ENCODE results near the gene AP3S2.

The AP3S2 gene

DNA sequence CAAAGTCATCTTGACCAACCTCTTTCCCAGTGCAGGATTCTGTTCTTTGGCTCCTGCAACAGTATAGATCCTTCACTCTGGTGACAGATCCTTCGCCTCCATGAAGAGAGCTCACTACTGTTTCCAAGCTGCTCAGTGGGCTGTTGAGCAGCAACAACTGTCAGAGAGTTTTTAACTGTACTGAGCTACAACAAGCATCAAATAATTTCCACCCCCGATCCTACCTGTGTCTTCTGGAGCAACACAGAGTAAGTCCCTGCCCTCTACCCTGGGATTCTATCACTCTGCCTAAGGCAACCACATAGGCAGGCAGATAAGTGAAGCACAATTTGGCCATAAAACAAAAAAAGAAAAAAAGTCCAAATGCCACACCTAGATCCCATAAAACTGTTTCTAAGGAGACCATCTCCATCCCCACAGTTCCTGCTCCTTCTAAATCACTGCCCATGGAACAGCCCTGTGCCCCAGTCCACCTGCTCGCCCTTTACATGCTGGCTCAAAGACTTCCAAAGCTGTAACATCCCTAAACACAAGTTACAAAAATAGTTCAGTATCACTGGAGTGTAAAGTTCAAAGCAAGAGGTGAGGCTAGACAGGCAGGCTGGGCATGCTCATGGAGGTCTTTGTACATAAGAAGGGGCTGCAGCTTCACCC lies 41.3 kb downstream of the AP3S2 start:
- TF ChIP-seq Cebpa-rat (IDR thresholded peaks at IDR 0.05), result no peak
- peak overlapping the region in 3 of 11 experiments; percentile 78 to 83 (median 81); a peak in 5 of 22 replicates for H3K4me2 ChIP-seq
- peaks cover 6 to 37% (median 18%) of the 10 kb centered on the region in 11 experiments; a peak in 17 of 22 replicates for H3K36me3 ChIP-seq
- H3K27me3 ChIP-seq, result no peaks in the 10 kb centered on the region
- H3K4me1 ChIP-seq, result peaks cover 8 to 55% (median 22%) of the 10 kb centered on the region in 10 experiments; a peak in 19 of 20 replicates
- H4K20me1 ChIP-seq, result peaks cover 0 to 51% (median 6%) of the 10 kb centered on the region in 11 experiments; a peak in 7 of 22 replicates
- no peaks in the 10 kb centered on the region for H3K9me3 ChIP-seq (replicated peaks in 1 of 11)
- H3K4me3 ChIP-seq, result no peak overlapping the region
- no peak overlapping the region for H3K27ac ChIP-seq
- H3K9ac ChIP-seq, result no peak overlapping the region

DNA sequence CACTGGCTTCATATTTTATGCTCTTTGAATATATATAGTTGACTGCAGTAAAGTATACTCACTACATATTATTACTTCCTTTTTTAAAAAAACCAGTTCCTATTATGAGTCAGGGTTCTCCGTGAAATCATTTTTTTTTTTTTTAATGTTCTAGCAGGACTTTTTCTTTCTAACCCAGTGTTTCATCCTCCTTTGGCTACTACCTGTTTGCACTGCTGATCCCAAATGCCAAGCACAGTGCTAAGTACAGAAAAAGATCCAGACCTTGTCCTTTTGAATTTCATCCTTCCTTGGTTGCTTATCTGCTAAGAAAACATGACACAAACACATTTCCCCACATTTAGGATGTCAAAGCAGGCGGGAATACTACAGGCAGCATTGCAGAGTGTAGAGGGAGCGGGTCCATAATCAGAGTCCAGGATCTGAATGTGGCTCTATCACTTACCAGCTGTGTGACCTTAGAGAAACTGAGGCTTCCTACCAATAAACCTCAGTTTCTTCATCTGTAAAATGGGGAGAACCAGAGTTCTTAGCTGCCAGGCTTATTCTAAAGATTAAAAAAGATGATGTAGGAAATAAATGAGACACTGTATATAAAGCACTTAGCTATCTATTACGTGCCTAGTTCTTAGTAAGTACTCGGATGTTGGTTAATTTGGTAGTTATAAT lies 42.0 kb downstream of the AP3S2 start:
- Histone ChIP-seq H4K20me1 (peaks cover 0 to 46% (median 6%) of the 10 kb centered on the region in 11 experiments; a peak in 8 of 22 replicates), H3K27me3 (no peaks in the 10 kb centered on the region), H3K9ac (0 out of 22 replicates have a peak overlapping the region, but pooled peaks of 1 of the 11 experiments have one; percentile 19), H3K4me3 (no peak overlapping the region), H3K9me3 (replicated peaks in 1 of 11) (no peaks in the 10 kb centered on the region), H3K4me1 (peaks cover 8 to 55% (median 22%) of the 10 kb centered on the region in 10 experiments; a peak in 19 of 20 replicates), H3K36me3 (peaks cover 6 to 37% (median 18%) of the 10 kb centered on the region in 11 experiments; a peak in 18 of 22 replicates), H3K27ac (peak overlapping the region in 2 of 11 experiments; percentile 53 to 56; a peak in 5 of 22 replicates), H3K4me2 (peak overlapping the region in 10 of 11 experiments; percentile 2 to 83 (median 52); a peak in 13 of 22 replicates)
- TF ChIP-seq Cebpa-rat (IDR thresholded peaks at IDR 0.05), result no peak

DNA sequence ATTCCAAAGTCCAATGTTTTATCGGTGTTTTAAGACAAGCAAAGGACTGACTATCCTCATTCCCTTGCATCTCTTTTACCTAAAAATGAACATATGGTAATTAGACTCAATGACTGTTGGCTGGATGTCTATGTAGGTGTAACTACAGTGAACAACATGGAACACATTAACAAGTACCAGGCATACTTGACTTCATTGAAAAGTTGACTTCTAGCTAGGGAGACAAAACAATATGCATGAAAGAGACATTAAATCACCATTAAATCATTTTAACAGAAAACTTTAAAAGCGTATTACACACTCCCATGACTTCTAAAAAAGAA lies 44.9 kb downstream of the AP3S2 start:
- H3K4me2 ChIP-seq, result peak overlapping the region in 5 of 11 experiments; percentile 15 to 83 (median 76); a peak in 8 of 22 replicates
- peak overlapping the region in 2 of 11 experiments; percentile 51 to 56; a peak in 4 of 22 replicates for H3K27ac ChIP-seq
- no peaks in the 10 kb centered on the region for H3K27me3 ChIP-seq
- H3K4me1 ChIP-seq, result peaks cover 9 to 69% (median 22%) of the 10 kb centered on the region in 10 experiments; a peak in 19 of 20 replicates
- peaks cover 0 to 48% (median 6%) of the 10 kb centered on the region in 11 experiments; a peak in 10 of 22 replicates for H4K20me1 ChIP-seq
- H3K4me3 ChIP-seq, result no peak overlapping the region
- H3K9ac ChIP-seq, result no peak overlapping the region
- no peaks in the 10 kb centered on the region for H3K9me3 ChIP-seq (replicated peaks in 1 of 11)
- TF ChIP-seq Cebpa-rat (IDR thresholded peaks at IDR 0.05), result no peak
- peaks cover 0 to 48% (median 14%) of the 10 kb centered on the region in 11 experiments; a peak in 18 of 22 replicates for H3K36me3 ChIP-seq

DNA sequence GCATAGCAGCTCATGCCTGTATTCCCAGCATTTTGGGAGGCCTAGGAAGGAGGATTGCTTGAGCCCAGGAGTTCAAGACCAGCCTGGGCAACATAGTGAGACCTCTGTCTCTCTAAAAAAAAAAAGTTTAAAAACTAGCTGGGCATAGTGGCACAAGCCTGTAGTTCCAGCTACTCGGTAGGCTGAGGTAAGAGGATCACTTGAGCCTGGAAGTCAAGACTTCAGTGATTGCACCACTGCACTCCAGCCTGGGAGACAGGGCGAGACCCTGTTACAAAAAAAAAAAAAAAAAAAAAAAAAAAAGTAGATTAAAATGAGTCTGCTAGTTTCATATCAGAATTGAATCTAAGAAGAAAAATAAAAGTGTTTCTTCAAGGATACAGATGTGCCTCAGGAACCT lies 46.7 kb downstream of the AP3S2 start:
- Histone ChIP-seq H3K4me1 (peaks cover 9 to 60% (median 19%) of the 10 kb centered on the region in 10 experiments; a peak in 19 of 20 replicates), H4K20me1 (peaks cover 0 to 36% (median 7%) of the 10 kb centered on the region in 11 experiments; a peak in 10 of 22 replicates), H3K27me3 (peaks cover 0 to 3% (median 0%) of the 10 kb centered on the region in 11 experiments; a peak in 3 of 22 replicates), H3K9ac (no peak overlapping the region), H3K36me3 (peaks cover 3 to 40% (median 13%) of the 10 kb centered on the region in 11 experiments; a peak in 18 of 22 replicates), H3K4me2 (no peak overlapping the region), H3K4me3 (no peak overlapping the region), H3K27ac (no peak overlapping the region), H3K9me3 (replicated peaks in 1 of 11) (no peaks in the 10 kb centered on the region)
- no peak for TF ChIP-seq Cebpa-rat (IDR thresholded peaks at IDR 0.05)

- peaks cover 0 to 58% (median 7%) of the 10 kb centered on the region in 10 experiments; a peak in 10 of 20 replicates for H3K4me1 ChIP-seq
- no peak for TF ChIP-seq Cebpa-rat (IDR thresholded peaks at IDR 0.05)
- no peak overlapping the region for H3K4me3 ChIP-seq
- peaks cover 0 to 49% (median 17%) of the 10 kb centered on the region in 11 experiments; a peak in 19 of 22 replicates for H3K36me3 ChIP-seq
- H3K27ac ChIP-seq, result no peak overlapping the region
- H3K27me3 ChIP-seq, result peaks cover 0 to 20% (median 5%) of the 10 kb centered on the region in 11 experiments; a peak in 9 of 22 replicates
- peak overlapping the region in 2 of 11 experiments; percentile 8 to 14; a peak in 2 of 22 replicates for H3K4me2 ChIP-seq
- H3K9ac ChIP-seq, result no peak overlapping the region
- no peaks in the 10 kb centered on the region for H3K9me3 ChIP-seq (replicated peaks in 1 of 11)
- H4K20me1 ChIP-seq, result peaks cover 0 to 39% (median 17%) of the 10 kb centered on the region in 11 experiments; a peak in 11 of 22 replicates
These were observed 48.4 kb downstream of the AP3S2 start for GRCh38 chr15:89845305-89845893.

DNA sequence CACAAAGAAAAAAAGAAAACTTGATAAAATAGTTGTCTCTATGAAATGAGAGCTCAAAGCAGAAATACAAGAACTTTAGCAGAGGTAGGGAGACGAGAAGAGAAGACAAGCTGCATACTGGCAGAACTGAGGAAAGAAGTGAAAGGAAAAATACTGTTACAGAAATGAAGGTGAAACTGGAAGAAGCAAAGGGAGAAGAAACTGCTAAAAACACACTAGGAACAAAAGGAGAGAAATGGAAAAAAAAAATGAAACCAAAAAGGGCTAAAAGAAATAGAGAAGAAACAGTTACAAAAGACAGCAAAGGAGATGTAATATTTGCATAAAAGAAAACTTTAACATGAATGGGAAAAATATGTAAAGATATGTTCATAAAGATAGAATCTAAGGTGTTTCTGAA lies 51.8 kb downstream of the AP3S2 start:
- H3K4me3 ChIP-seq, result no peak overlapping the region
- H4K20me1 ChIP-seq, result peaks cover 16 to 73% (median 42%) of the 10 kb centered on the region in 11 experiments; a peak in 19 of 22 replicates
- H3K4me2 ChIP-seq, result no peak overlapping the region; a peak in 1 of 22 replicates
- TF ChIP-seq Cebpa-rat (IDR thresholded peaks at IDR 0.05), result no peak
- H3K36me3 ChIP-seq, result peaks cover 3 to 43% (median 14%) of the 10 kb centered on the region in 11 experiments; a peak in 14 of 22 replicates
- H3K9me3 ChIP-seq (replicated peaks in 1 of 11), result no peaks in the 10 kb centered on the region
- H3K4me1 ChIP-seq, result peaks cover 16 to 65% (median 26%) of the 10 kb centered on the region in 10 experiments
- H3K9ac ChIP-seq, result no peak overlapping the region
- peaks cover 0 to 45% (median 29%) of the 10 kb centered on the region in 11 experiments for H3K27me3 ChIP-seq
- H3K27ac ChIP-seq, result no peak overlapping the region

DNA sequence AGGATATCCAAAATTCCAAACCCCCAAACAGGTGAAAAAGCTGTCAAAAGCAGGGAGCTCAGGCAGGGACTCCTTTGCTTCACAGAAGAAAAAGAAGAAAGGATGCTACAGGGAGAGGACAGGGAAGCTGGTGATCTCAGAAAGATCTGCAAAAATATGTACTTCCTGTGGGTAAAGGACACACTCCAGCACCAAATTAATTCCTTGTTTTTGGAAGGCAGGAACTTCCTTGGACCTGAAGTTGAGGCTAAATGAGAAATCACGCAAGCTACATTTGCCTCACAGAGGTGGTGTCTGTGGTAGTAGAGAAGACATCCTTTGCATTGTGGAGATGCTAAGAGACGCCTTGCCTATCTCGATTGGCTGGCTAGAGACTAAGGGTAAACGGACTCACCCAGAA lies 52.5 kb downstream of the AP3S2 start:
- no peak for TF ChIP-seq Cebpa-rat (IDR thresholded peaks at IDR 0.05)
- Histone ChIP-seq H3K4me2 (peak overlapping the region in 2 of 11 experiments; percentile 2 to 13; a peak in 3 of 22 replicates), H3K27ac (no peak overlapping the region), H3K36me3 (peaks cover 5 to 42% (median 10%) of the 10 kb centered on the region in 11 experiments; a peak in 14 of 22 replicates), H4K20me1 (peaks cover 22 to 80% (median 49%) of the 10 kb centered on the region in 11 experiments; a peak in 19 of 22 replicates), H3K9ac (no peak overlapping the region), H3K4me1 (peaks cover 22 to 71% (median 32%) of the 10 kb centered on the region in 10 experiments), H3K4me3 (no peak overlapping the region), H3K27me3 (peaks cover 0 to 48% (median 31%) of the 10 kb centered on the region in 11 experiments), H3K9me3 (replicated peaks in 1 of 11) (no peaks in the 10 kb centered on the region)

DNA sequence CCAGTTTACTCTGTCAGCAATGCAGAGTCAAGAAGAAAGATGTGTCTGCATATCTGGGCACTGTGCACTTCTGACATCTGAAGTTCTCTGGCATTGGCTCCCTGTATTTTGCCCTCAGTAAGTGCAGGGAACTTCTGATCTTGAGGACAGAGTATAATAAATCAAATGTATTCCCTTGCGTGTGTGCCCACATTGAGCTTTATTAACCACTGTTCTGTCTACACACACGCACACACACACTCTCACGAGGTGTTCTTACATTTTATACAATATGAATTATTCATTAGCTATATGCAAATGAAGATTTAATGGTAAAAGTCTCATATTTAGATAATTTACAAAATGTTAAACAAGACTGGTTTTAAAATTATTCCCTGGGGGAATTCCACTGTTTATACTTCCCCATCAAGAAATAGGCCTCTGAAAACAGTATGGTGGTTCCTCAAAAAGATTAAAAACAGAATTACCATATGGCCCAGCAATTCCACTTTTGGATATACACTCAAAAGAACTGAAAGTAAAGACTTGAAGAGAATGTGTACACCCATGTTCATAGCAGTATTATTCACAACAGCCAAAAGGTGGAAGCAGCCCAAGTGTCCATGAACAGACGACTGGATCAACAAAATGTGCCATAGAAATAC lies 54.5 kb downstream of the AP3S2 start:
- peaks cover 25 to 85% (median 68%) of the 10 kb centered on the region in 11 experiments; a peak in 19 of 22 replicates for H4K20me1 ChIP-seq
- no peak overlapping the region for H3K9ac ChIP-seq
- H3K4me1 ChIP-seq, result peaks cover 25 to 79% (median 38%) of the 10 kb centered on the region in 10 experiments
- peak overlapping the region in 1 of 11 experiments; percentile 31; a peak in 1 of 22 replicates for H3K27ac ChIP-seq
- no peak for TF ChIP-seq Cebpa-rat (IDR thresholded peaks at IDR 0.05)
- peaks cover 0 to 67% (median 50%) of the 10 kb centered on the region in 11 experiments for H3K27me3 ChIP-seq
- H3K9me3 ChIP-seq (replicated peaks in 1 of 11), result no peaks in the 10 kb centered on the region
- H3K36me3 ChIP-seq, result peaks cover 26 to 55% (median 30%) of the 10 kb centered on the region in 11 experiments
- peak overlapping the region in 5 of 11 experiments; percentile 69 to 89 (median 81); a peak in 8 of 22 replicates for H3K4me2 ChIP-seq
- no peak overlapping the region for H3K4me3 ChIP-seq
